Endometrium (tissue), 2 donors: ENCODE data around the gene IL4I1.

ENCODE experiments used
- FAIRE-seq: peaks from 2 replicates; lab custom pipeline; 2012; peaks lifted over from hg19 to GRCh38; lab: Jason Lieb, UNC
- donor health status: control.
- donor health status: control.

Gene IL4I1

GRCh38 chr19:49894879-49895565 is 1.7 kb downstream of the IL4I1 start:
- FAIRE-seq: no peak

GRCh38 chr19:49894011-49894664 is 2.5 kb downstream of the IL4I1 start:
- FAIRE-seq: no peak

- FAIRE-seq: no peak
Measured at GRCh38 chr19:49892716-49893115, 4.0 kb downstream of the IL4I1 start.

GRCh38 chr19:49891393-49891792 is 5.3 kb downstream of the IL4I1 start:
- no peak for FAIRE-seq

GRCh38 chr19:49890349-49891311 is 6.1 kb downstream of the IL4I1 start:
- FAIRE-seq: no peak

GRCh38 chr19:49889687-49890348 is 6.9 kb downstream of the IL4I1 start:
- FAIRE-seq: no peak

- FAIRE-seq: no peak
Measured at GRCh38 chr19:49889038-49889686, 7.5 kb downstream of the IL4I1 start.

GRCh38 chr19:49888510-49888824 is 8.2 kb downstream of the IL4I1 start:
- FAIRE-seq: no peak

GRCh38 chr19:49887665-49888509 is 8.8 kb downstream of the IL4I1 start:
- no peak for FAIRE-seq

GRCh38 chr19:49887037-49887664 is 9.5 kb downstream of the IL4I1 start:
- FAIRE-seq: no peak

GRCh38 chr19:49884760-49885159 is 11.9 kb downstream of the IL4I1 start:
- no peak for FAIRE-seq

- FAIRE-seq: no peak
Measured at GRCh38 chr19:49884109-49884508, 12.6 kb downstream of the IL4I1 start.

GRCh38 chr19:49883094-49883493 is 13.6 kb downstream of the IL4I1 start:
- FAIRE-seq: no peak

- FAIRE-seq: no peak
Measured at GRCh38 chr19:49882643-49883042, 14.0 kb downstream of the IL4I1 start.

GRCh38 chr19:49881672-49882394 is 14.9 kb downstream of the IL4I1 start:
- FAIRE-seq: no peak

- FAIRE-seq: no peak
Measured at GRCh38 chr19:49881186-49881585, 15.5 kb downstream of the IL4I1 start.

GRCh38 chr19:49880162-49880869 is 16.4 kb downstream of the IL4I1 start:
- FAIRE-seq: no peak

GRCh38 chr19:49879243-49879963 is 17.3 kb downstream of the IL4I1 start:
- no peak for FAIRE-seq

- no peak for FAIRE-seq
Measured at GRCh38 chr19:49878744-49879070, 18.0 kb downstream of the IL4I1 start.
